Stimulated activated CD4-positive, alpha-beta T cell treated with anti-CD3 and anti-CD28 coated beads, Interleukin-12 subunit alpha, Interleukin-12 subunit beta, amount 100 ng/mL, for 48 hours (primary cell): Measurements from ENCODE around the gene SLC15A1.
"Not testable (repeated sequence)": the region's sequence is repeated elsewhere in the genome, so short reads cannot be mapped to it uniquely, and the experiment has no call there.

Source experiments
- DNase-seq, 3 donors: peaks; one replicate each; pipeline ENCODE4 v3.0.0-alpha.2; 2020; ENCODE audit warnings: low read depth in 2 of 3, low spot score in 1 of 3

The SLC15A1 gene

DNA sequence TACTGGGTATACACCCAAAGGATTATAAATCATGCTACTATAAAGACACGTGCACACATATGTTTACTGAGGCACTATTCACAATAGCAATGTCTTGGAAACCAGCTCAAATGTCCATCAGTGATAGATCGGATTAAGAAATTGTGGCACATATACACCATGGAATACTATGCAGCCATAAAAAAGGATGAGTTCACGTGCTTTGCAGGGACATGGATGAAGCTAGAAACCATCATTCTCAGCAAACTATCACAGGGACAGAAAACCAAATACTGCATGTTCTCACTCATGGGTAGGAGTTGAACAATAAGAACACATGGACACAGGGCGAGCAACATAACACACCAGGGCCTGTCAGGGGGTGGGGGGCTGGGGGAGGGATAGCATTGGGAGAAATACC is 2.0 kb upstream of the SLC15A1 start:
- DNase-seq, result not testable (repeated sequence)

DNA sequence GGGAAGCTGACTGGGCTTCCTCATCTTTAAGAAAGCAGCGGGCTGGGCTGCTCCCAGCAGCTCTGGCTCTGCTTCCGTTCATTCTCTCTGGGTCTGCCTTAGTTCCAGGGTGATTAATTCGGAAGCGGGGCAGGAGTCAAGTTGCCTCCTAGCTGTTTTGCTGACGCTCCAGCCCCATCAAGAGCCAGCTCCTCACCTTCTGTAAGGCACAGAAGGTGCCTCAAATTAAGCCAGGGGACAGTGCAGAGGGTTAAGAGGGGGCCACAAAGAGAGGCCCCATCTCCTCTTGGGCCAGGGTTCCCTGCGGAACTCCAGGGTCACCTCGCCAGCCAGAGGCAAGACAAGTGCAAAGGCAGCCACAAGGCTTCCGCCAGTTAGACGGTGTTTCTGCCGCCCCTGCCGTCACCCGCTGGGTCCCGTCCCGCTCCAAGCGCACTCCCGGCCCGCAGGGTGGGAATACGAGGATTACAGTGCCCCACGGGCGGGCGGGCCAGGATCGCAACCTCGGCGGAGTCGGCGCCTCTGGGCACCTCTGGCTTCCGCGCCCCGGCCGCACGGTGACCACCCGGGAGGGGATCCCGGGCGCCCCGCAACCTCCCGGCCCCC is 508 bp downstream of the SLC15A1 start:
- DNase-seq, result no peak

DNA sequence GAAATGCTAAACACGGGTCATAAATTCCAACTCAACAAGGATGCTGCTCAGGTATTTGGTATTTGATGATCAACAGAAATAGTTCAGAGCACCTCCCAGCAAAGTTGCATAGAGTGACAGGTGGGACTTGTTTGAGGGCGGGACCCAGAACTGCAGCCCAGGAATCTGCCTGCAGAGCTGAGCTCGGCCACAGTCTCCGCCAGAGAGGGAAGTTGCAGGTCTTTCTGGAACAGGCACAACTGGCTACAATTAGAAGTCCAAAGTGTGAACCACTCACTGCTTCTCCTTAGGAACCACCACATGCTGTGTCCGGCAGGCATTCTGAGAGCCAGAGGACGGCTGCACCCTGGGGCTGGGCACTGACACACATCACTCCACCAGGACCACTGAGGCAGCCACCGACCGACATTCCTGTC is 1.1 kb downstream of the SLC15A1 start:
- no peak for DNase-seq

DNA sequence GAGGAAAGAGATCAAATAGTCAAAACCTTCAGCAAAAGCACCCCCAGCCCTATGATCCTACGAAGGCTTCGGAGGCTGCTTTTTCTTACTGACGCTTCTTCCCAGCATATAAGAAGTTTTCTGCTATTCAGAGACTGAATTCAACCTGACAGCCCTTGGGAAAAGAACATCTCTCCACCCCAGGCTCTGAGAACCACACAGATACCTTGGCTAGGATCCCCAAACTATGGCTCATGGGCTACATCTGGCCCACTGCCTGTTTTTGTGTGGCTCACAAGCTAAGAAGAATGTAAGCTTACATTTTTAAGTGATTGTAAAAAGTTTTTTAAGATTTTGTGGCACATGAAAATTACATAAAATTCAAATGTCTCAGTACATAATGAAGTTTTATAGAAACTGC is 3.0 kb downstream of the SLC15A1 start:
- DNase-seq, result no peak

DNA sequence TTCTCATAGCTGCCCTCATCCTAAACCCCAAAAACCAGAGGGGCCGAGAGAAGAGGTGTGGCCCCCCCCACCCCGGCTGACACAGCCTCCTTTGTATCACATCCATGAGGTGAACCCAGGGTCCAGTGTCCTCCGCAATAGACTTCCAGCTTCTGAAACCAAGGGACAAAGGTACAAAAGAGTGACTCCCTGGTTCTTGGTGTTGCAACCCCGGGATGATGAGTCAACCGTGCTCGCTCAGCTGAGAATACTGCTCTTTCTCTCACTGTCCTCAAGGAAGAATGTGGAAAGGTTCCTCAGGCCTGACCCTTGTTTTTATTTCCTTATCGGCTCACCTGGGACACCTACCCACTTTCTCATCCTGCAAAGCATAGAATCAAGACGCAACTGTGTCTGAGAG is 5.5 kb downstream of the SLC15A1 start:
- DNase-seq, result no peak

DNA sequence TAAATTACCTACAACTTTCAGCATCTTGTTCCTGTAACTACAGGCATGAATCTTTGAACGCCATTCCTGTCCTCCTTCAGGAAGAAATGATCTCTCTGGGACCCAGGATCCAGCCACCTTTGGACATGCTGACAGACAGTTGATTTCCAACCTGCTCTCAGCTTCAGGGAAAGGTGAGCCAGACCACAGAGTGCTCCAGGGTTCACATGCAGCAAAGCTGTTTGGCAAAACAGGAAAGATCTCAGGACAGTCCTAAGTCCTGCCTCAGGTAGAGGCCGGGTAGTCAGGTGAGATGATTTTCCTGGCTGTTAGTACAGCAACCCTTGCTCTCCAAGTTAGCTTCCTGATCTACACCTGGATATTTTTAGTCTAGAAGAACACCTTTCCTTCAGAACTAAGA is 9.1 kb downstream of the SLC15A1 start:
- no peak for DNase-seq

DNA sequence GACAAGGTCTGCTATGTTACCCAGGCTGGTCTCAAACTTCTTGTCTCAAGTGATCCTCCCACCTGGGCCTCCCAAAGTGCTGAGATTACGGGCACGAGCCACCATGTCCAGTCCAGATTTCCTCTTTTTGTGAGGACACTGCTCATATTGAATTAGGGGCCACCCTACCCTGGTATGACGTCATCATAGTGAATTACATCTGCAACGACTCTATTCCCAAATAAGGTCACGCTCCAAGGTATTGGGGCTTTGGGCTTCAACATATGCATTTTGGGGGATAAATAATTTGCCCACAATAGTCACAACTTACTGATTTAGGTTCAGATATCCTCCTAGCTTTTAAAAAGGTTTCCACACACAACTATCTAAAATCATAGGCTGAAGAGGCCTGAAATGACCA is 9.5 kb downstream of the SLC15A1 start:
- DNase-seq, result no peak

DNA sequence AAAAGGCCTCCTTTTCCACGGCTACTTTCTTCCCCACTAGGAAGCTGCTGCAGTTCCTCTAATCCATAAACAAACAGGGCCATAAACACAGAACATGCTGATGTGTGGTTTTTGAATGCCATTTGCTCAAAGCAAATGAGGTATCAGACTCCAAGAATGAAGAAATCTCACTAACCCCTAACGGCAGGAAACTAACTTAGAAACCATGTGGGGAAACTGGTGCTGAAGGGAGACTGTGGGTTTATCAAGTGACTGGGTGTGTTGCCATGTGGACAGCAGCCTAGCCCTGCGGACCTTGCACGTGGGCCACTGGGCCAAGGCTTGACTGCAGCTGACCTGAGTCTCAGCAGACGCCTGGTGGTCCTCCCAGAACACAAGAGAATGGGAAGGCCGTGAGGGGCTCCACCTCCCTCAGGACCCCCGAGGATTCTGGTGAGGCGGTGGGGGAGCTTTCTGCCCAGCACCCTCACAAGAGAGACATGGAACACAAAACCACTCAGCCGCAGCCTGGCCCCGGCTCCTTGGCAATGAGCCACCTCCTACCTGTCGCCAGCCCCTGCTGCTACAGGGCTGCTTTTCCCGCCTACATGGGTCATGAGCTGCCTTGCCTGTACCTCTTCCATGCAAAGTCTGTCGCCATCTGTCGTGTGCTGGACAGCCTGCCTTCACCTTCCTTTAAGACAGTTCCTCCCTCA is 10.6 kb downstream of the SLC15A1 start:
- DNase-seq, result no peak

DNA sequence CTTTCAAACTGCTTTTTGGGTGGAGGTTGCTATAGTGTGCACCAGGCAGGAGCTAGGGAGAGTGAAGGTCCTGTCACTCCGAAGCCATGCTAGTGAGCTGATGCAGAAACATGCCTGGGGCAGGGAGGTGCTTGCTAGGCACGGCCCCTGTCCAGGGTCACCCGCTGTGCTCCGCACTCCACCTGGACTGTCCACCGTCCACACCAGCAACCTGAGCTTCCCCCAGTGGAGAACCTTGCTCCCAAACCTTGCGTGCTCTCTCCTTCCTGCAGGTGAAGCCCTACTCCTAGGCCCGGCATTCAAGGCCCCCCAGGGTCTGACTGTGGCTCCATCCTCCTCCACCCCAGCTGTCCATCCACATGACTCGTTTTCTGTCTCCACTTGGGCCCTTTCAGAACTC is 12.3 kb downstream of the SLC15A1 start:
- DNase-seq, result no peak

DNA sequence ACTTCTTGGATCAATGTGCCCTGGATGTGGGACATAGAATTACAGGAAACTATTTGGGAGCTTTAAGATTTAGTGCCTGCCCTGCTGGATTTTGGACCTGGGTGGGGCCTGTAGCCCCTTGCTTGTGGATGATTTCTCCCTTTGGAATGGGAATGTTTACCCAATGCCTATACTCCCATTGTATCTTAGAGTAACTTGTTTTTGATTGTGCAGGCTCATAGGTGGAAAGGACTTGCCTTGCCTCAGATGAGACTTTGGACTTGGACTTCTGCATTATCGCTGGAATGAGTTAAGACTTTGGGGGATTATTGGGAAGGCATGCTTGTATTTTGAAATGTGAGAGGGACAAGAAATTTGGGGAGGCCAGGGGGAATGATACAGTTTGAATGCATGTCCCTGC is 13.5 kb downstream of the SLC15A1 start:
- no peak for DNase-seq

DNA sequence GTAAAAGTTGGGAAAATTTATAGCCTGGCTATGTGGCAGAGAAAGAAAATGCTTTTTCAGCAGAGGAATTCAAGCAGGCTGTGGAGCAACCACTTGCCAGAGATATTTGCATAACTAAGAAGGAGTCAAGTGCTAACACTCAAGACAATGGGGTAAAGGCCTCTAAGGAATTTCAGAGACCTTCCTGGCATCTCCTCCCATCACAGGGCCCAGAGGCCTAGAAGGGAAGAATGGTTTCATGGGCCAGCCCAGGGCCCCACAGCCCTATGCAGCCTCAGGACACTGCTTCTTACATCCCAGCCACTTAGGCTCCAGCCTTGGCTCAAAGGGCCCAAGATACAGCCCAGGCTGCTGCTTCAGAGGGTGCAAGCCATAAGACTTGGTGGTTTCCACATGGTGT is 14.3 kb downstream of the SLC15A1 start:
- DNase-seq, result no peak

DNA sequence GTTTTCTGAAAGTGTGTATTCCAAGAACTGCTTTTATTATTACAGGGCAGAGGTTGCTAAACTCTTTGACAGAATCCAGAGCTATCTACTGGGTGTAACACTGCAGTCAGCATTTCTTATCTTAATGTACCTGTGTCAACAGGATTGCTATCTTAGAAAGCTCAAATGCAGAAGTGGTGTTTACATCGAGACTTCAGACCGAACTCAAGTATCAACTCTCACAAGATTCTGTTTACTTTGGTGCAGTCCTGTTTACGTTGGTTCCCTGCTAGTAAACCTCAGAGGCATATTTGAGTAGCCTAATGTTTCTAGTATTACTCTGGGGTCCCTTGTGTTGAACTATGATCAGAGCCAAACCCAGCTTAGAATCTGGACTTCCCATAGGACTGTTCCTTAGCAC is 20.5 kb downstream of the SLC15A1 start:
- no peak for DNase-seq

DNA sequence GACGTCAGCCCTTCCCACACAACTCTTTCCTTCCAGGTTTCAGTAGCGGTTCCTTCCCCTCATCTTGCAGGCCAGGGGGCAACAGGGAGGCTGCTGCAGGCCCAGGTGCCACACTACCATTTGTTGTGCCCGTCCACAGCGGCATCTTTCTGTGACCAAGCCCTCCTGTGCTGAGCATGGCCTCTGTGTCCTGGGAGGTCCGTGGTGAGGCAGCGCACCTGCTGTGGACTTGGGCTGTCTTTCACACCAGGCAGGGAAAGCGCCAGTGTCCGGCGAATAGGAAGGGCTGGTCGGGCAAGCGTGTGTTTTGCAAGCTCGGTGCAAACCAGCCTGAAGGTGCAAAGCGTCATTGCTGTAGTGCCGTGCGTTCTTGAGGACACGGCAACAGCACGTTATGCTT is 21.4 kb downstream of the SLC15A1 start:
- no peak for DNase-seq

DNA sequence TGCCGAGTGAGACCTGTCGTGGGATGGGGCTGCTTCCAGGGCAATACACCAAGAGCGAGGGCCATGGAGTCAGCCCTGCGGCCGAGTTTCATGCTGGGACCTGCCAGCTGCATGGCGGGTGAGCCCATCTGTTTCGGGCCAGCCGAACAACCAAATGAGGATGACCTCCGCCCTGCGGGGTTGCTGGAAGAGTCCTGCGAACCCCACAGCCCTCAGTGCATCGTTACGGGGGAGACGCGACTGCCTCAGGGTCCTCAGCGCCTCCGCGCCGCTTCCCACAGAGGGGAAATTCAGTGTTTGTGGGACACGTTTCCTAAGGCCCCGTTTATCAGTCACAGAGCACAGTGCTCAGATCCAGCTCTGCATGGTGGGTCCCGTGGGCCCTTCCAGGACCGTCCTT is 22.0 kb downstream of the SLC15A1 start:
- DNase-seq, result no peak

DNA sequence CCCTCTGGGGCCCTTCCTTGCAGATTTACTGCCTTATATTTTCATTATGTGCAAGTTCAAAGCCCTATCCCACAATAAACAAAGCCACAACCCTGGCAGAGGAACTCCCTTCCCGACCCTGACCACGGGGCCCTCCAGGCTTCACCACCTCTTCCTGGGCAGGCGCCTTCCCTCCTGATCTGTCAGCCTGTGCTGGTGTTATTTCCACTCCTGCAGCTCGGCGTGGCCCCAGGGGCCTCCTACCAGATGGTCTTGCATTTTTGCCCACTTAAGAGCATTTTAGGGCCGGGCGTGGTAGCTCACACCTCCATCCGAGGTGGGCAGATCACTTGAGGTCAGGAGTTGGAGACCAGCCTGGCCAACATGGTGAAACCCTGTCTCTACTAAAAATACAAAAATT is 22.8 kb downstream of the SLC15A1 start:
- no peak for DNase-seq

DNA sequence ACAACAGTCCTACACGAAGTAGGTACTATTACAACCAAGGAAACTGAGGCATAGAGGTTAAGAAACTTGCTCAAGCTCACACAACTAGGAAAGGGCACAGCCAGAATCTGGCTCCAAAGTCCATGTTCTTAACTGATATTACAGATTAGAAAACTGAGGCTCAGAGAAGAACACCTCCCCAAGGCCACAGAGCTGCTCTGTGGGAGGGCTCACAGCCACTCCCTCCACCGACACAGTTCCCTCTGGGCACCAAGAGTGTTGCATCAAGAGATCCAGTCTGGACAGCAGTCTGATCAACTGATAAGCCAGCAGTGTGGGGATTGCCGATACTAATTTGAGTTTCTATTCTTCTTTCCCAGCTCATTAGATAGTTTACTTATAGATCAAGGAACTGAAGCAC is 29.5 kb downstream of the SLC15A1 start:
- no peak for DNase-seq

DNA sequence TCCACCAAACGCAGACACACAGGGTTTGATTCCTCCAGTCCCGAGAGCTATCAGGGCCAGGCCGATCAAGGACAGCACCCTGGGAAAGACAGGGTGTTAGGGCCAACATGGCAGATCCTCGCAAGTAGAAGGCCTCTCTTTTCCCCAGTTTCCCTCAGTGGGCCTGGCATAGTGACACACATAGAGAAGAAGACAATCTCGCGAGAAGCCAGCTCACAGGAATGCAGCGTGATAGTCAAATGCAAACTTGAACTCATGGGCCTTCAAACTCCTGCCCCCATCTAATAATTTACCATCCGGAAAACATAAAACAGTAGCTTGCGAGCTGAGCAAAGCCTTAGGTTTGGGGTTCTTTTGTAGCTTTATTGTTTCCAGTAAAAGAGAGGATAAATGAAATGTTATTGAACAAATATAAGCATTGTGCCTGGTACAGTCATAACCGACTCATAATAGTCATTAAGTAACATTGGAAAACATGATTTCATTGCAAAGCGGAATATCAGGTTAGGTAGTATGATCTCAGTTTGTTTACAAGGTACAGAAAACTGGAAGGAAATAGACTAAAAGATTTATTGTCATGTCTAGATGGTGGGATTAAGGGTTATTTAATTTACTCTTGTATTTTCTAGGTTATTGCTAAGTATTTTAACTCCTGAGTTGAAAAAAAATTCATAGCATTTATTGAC is 30.5 kb downstream of the SLC15A1 start:
- no peak for DNase-seq

DNA sequence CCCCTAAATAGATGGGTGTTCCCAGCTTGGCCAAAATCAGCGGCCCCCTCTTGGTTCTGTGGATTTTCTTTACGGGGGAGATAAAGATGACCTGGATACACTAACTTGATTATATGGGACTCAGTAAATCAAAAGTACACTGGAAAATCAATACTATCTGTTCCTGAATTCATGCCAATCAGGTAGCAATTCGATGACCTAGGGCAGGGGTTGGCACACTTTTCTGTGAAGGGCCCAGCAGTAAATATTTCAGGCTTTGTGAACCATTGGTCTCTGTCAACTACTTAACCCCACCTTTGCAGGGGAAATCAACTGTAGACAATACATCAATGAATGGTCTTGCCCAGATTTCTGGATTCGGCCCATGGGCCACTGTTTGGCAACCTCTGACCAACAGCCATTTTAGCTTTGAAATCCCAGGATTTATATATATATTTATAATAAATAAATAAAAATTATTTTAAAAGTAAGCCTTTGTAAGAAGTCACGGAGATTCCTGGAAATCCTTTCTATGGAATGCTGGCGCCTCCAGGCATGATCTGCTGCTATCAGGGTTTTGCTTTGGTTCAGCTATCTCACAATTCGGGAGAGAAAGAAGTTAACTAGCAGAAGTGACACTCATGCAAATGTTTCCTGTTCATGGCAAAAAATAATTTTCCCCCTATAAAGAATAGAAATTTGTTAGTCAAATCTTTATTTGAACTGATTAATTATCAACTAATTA is 32.8 kb downstream of the SLC15A1 start:
- DNase-seq, result no peak

DNA sequence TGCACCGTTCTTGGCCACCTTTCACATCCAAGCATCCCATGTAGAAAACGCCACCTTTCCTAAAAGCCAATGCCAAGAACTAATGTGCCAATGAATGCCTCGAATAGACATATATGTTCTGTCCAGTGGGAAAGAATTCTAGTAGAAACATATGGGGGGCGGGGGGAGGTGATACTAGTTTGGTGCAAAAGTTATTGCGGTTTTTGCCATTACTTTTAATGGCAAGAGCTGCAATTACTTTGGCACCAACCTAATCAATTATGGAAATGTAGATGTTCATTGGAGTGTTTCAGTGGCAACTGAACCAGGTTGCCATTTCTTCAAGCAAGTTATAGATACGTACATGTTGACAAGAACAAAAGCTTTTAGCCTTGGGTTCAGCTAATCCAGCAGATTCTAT is 34.6 kb downstream of the SLC15A1 start:
- DNase-seq, result no peak

DNA sequence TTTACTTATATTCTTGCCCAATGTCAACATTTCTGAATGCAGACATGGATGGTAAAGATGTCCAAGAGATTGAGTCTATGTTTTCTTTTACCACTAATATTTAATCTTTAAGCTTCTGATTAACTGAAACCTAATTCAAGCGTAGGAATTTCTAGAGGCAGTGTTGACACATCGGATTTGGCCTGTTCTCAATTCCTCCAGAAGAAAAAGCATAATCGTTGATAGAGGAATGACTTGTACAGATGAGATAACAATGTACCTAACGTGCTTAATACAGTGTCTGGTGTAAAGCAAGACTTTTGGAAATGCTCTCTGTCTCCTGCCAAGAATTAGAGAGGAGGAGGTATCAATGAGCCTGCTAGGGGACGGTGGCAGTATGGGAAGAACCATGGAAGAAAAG is 35.2 kb downstream of the SLC15A1 start:
- DNase-seq, result no peak

DNA sequence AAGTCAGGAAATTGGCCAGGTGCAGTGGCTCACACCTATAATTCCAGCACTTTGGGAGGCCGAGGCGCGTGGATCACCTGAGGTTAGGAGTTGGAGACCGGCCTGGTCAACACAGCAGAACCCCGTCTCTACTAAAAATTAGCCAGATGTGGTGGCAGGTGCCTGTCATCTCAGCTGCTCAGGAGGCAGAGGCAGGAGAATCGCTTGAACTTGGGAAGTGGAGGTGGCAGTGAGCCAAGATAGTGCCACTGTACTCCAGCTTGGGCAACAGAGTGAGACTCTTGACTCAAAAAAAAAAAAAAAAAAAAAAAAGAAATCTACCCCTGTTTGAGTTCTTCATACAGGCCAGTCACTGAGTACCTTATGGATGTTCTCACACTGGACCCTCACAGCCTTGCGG is 42.0 kb downstream of the SLC15A1 start:
- no peak for DNase-seq
